Endothelial cell of umbilical vein (primary cell): ENCODE data around the gene CDCA3. TPM values are rescaled to one million over a fixed set of nuclear protein-coding genes. Genes with fewer than 3 reads are reported as not detected.
A peak's percentile ranks its signal among the peaks of the same experiment; 100 is the strongest.

Experiments
- BruUV-seq: library from RNA; stranded (reverse); fragments of 400-500 nt; replicated peaks from 2 replicates; lab custom pipeline; 2021; lab: Mats Ljungman, UMichigan
- CTCF ChIA-PET: fragments of 300-600, 350-600 bp; sonication (Branson Sonifier 250); formaldehyde crosslinking; loops from one replicate; lab custom pipeline; 2021; ENCODE audit warnings: antibody characterized with exemption, inconsistent platforms; lab: Charles Lee
- POLR2A ChIA-PET: fragments of 300-600, 350-600 bp; sonication (Branson Sonifier 250); formaldehyde crosslinking; loops from one replicate; lab custom pipeline; 2021; ENCODE audit warnings: antibody characterized with exemption, inconsistent platforms; lab: Charles Lee
- DNase-seq: peaks from one replicate; pipeline ENCODE4 v3.0.0-alpha.2; 2011; ENCODE audit warnings: low read depth, low spot score
- FAIRE-seq: peaks from 2 replicates; lab custom pipeline; 2011; peaks lifted over from hg19 to GRCh38; lab: Jason Lieb, UNC
- H2AFZ ChIP-seq: 2 replicates; pipeline ENCODE4 v1.6.0; 2012; ENCODE audit warnings: low read depth, low read length, control low read depth, inconsistent platforms
- H3K27ac ChIP-seq: 2 replicates; pipeline ENCODE4 v1.5.1; 2011; ENCODE audit warnings: low read depth, mild to moderate bottlenecking, control low read depth, low read length, moderate library complexity; ENCODE audit not compliant: insufficient read depth
- H3K27me3 ChIP-seq, 2 experiments: 2 replicates each; pipeline versions ENCODE4 v1.6.0 to v1.6.1; 2011; ENCODE audit warnings: low read length in 2 of 2, mixed read lengths in 1 of 2; ENCODE audit not compliant: control insufficient read depth in 2 of 2, insufficient read depth in 2 of 2
- H3K36me3 ChIP-seq, 2 experiments: 2 replicates in 1 of 2; 3 replicates in 1 of 2; pipeline ENCODE4 v1.5.1; 2011; ENCODE audit warnings: low read length in 2 of 2, mild to moderate bottlenecking in 1 of 2, moderate library complexity in 1 of 2; ENCODE audit not compliant: control insufficient read depth in 2 of 2, insufficient read depth in 2 of 2; ENCODE audit errors: extremely low read depth in 1 of 2
- H3K4me1 ChIP-seq: 3 replicates; pipeline ENCODE4 v1.5.1; 2011; ENCODE audit warnings: mild to moderate bottlenecking, low read length; ENCODE audit not compliant: control insufficient read depth, insufficient read depth; ENCODE audit errors: extremely low read depth
- H3K4me2 ChIP-seq: 2 replicates; pipeline ENCODE4 v1.6.1; 2011; ENCODE audit warnings: low read length, control low read depth, mixed read lengths; ENCODE audit not compliant: insufficient read depth
- H3K4me3 ChIP-seq, 3 experiments: fragments of 200-600 bp in 1 of 3; sonication (generic), shearing (Covaris generic) in 1 of 3; replicated peaks in 1 of 3; 2 replicates each; pipeline ENCODE4 v1.5.1; 2011 to 2016; ENCODE audit warnings: control low read depth in 3 of 3, low read length in 3 of 3, mild to moderate bottlenecking in 2 of 3, inconsistent platforms in 1 of 3, low read depth in 1 of 3, moderate library complexity in 1 of 3; ENCODE audit not compliant: insufficient read depth in 1 of 3
- H3K79me2 ChIP-seq: 2 replicates; pipeline ENCODE4 v1.6.0; 2012; ENCODE audit warnings: low read length, inconsistent platforms; ENCODE audit not compliant: control insufficient read depth, insufficient read depth
- H3K9ac ChIP-seq: replicated peaks from 2 replicates; pipeline ENCODE3; 2011; ENCODE audit warnings: low read length, control low read depth; ENCODE audit not compliant: insufficient read depth; ENCODE audit errors: extremely low read depth
- H3K9me1 ChIP-seq: replicated peaks from 3 replicates; pipeline ENCODE4 v1.6.0; 2011; ENCODE audit warnings: mild to moderate bottlenecking, low read length; ENCODE audit not compliant: control insufficient read depth, insufficient read depth; ENCODE audit errors: extremely low read depth
- H3K9me3 ChIP-seq: replicated peaks from 2 replicates; pipeline ENCODE4 v1.5.1; 2012; ENCODE audit warnings: low read length, inconsistent platforms; ENCODE audit not compliant: control insufficient read depth, insufficient read depth
- H4K20me1 ChIP-seq: replicated peaks from 2 replicates; pipeline ENCODE3; 2011; ENCODE audit warnings: mild to moderate bottlenecking, low read length; ENCODE audit not compliant: control insufficient read depth, insufficient read depth; ENCODE audit errors: extremely low read depth
- CTCF ChIP-seq, 2 donors: IDR thresholded peaks; 1 replicate in 1 of 2; 2 replicates in 1 of 2; pipeline ENCODE4 v1.5.1; 2011; ENCODE audit warnings: low read length in 2 of 2, mild to moderate bottlenecking in 2 of 2, moderate library complexity in 2 of 2, control low read depth in 1 of 2, inconsistent platforms in 1 of 2, low read depth in 1 of 2; ENCODE audit not compliant: insufficient read depth in 1 of 2; ENCODE audit errors: extremely low read depth in 1 of 2
- EZH2 ChIP-seq: IDR thresholded peaks from 2 replicates; pipeline ENCODE4 v1.6.1; 2012; ENCODE audit warnings: borderline replicate concordance, low read depth, mild to moderate bottlenecking, moderate library complexity, low read length, inconsistent platforms; ENCODE audit not compliant: severe bottlenecking
- FOS ChIP-seq: IDR thresholded peaks from 2 replicates; pipeline ENCODE4 v1.6.1; 2011; ENCODE audit warnings: mild to moderate bottlenecking, low read length, moderate library complexity, borderline replicate concordance; ENCODE audit not compliant: insufficient read depth
- GATA2 ChIP-seq: IDR thresholded peaks from 2 replicates; pipeline ENCODE4 v1.7.0; 2011; ENCODE audit warnings: low read depth, mild to moderate bottlenecking, moderate library complexity, mixed read lengths, low read length; ENCODE audit not compliant: insufficient read length, insufficient read depth
- JUN ChIP-seq: IDR thresholded peaks from 2 replicates; pipeline ENCODE4 v1.6.1; 2011; ENCODE audit warnings: borderline replicate concordance, low read depth; ENCODE audit not compliant: insufficient read length, insufficient read depth
- MAX ChIP-seq: IDR thresholded peaks from 2 replicates; pipeline ENCODE4 v1.6.1; 2011; ENCODE audit not compliant: insufficient read depth, insufficient read length
- MYC ChIP-seq: IDR thresholded peaks from one replicate; pipeline ENCODE4 v1.6.1; 2011; ENCODE audit warnings: mild to moderate bottlenecking, low read depth, low read length
- POLR2A ChIP-seq: IDR thresholded peaks from 2 replicates; pipeline ENCODE4 v1.6.1; 2012; ENCODE audit warnings: low read depth, mild to moderate bottlenecking, control low read depth, low read length
- POLR2AphosphoS5 ChIP-seq: IDR thresholded peaks from 2 replicates; pipeline ENCODE4 v1.6.1; 2012; ENCODE audit warnings: low read depth, mild to moderate bottlenecking, control low read depth, low read length, moderate library complexity; ENCODE audit not compliant: insufficient read depth
- dilution Hi-C: fragments of 300-500 bp; cut with MboI; formaldehyde crosslinking; loops from one replicate; pipeline ENCODE4 v1.15.0; 2019; ENCODE audit warnings: low sequenced_read_pairs; ENCODE audit not compliant: extremely low pct_ligation_motif_present
- intact Hi-C: fragments of 100-400 bp; cut with micrococcal nuclease; formaldehyde crosslinking; loops from one replicate; pipeline ENCODE4 v1.10.0; 2022
- polyA plus RNA-seq, 4 experiments: library from polyadenylated mRNA; depleted of rRNA in 3 of 4; stranded (reverse) in 3 of 4; unstranded in 1 of 4; fragments of >200 nt; gene quantifications; 2 replicates each; pipeline versions ENCODE4 v1.2.1 to v1.2.3, GENCODE V29; 2011 to 2012; ENCODE audit warnings: missing spikeins in 1 of 4
- total RNA-seq: library from RNA; stranded (reverse); gene quantifications from 2 replicates; pipeline ENCODE4 v1.2.3, GENCODE V29; 2021

The CDCA3 gene
- total and polyA plus RNA-seq, 2 donors (not counting 3 experiments of a cell fraction or from before 2014, with no cell fraction given), result 44.3 to 53.5 TPM

DNA sequence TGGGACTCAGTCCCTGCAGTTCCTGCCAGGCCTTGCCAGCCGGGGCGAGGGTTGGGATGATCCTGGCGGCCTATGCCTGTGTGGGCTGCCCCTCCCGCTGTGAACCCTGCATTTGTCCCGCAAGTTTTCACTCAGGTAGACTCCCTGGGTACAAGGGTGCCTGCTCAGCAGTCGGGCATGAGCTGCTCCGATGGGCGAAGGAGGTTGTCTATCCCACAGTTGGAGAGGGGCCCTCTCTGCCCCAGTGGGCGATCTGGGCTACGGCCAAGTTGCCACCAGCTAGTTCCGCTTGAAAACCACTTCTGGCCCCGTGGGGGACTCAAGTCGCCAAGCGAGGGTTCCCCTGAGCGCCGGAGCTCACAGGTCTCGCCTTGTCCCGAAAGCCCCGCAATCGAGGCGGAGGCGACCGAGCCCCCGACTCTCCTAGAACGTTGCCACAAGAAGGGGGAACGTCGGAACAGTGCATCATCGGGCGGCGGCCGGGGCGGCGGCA, 15.9 kb upstream of the CDCA3 start:
- peak overlapping the region; percentile 32 to 95 (median 45) for H3K4me3 ChIP-seq
- dilution Hi-C loops, result no loop called here
- H3K79me2 ChIP-seq, result peaks cover 34% of the 10 kb centered on the region
- H2AFZ ChIP-seq, result peak overlapping the region; percentile 68
- H3K9ac ChIP-seq, result peak overlapping the region; percentile 57
- H3K9me1 ChIP-seq, result no peaks in the 10 kb centered on the region
- intact Hi-C loops, result no loop called here
- peaks cover 2 to 37% of the 10 kb centered on the region in 2 experiments for H3K36me3 ChIP-seq
- BruUV-seq, result TSS peak; percentile 45
- TF ChIP-seq GATA2 (no peak), POLR2AphosphoS5 (no peak), JUN (no peak), FOS (no peak), MYC (no peak), POLR2A (no peak), CTCF (IDR thresholded peaks at IDR 0.05; ENCODE audit: extremely low read depth in 1 of 2, insufficient read depth in 1 of 2, low read depth in 1 of 2, low read length in 2 of 2) (no peak), MAX (no peak), EZH2 (no peak)
- peak overlapping the region; percentile 73 for H3K4me2 ChIP-seq
- H3K9me3 ChIP-seq, result no peaks in the 10 kb centered on the region
- POLR2A ChIA-PET, result interaction anchor here (0.6 to 2.4 kb wide), 18 partner anchors 8 to 794 kb away, joined by 3 to 48 read pairs (median 4); partner anchors contain the start of genes C12orf57, CDCA3, LRRC23 and MLF2
- no peak for FAIRE-seq
- CTCF ChIA-PET, result interaction anchor here (0.8 to 3.2 kb wide), 5 partner anchors 15 to 114 kb away, joined by 3 to 30 read pairs (median 3); partner anchors contain the start of genes CDCA3, MLF2 and USP5
- H3K4me1 ChIP-seq, result peaks cover 27% of the 10 kb centered on the region
- no peak for DNase-seq
- H3K27ac ChIP-seq, result peak overlapping the region; percentile 43
- no peaks in the 10 kb centered on the region for H3K27me3 ChIP-seq
- H4K20me1 ChIP-seq, result no peaks in the 10 kb centered on the region
